Measurements from ENCODE around the gene SORBS2.
"Not testable (repeated sequence)": the region's sequence is repeated elsewhere in the genome, so short reads cannot be mapped to it uniquely, and the experiment has no call there.

The SORBS2 gene

GRCh38 chr4:185709802-185710486 lies 102.0 kb downstream of the SORBS2 start:
- Mint-ChIP-seq H3K27ac (no peak overlapping the region), H3K27me3 (peaks cover 27% of the 10 kb centered on the region), H3K9me3 (no peaks in the 10 kb centered on the region), H3K4me1 (no peaks in the 10 kb centered on the region), H3K4me3 (no peak overlapping the region)
- DNase-seq = no peak
- ATAC-seq = no peak

DNA sequence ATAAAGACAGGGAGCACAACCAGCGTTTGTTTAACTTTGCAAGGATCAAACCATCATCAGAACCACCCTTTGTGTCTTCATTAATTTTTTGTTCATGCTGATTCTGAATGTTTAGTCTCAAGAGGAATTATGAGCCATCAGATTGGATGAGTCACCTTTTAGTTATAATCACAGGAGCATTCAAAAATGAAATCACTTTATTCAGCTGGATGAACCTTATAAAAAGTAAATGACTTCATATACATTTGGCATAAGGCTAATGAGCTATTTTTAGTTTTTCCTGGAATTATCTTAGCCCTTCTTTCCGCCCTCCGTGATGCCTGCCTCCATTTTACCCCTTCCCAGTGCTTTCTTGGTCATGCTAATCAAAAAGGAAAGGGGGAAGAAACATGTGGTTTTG lies 103.6 kb downstream of the SORBS2 start:
- Mint-ChIP-seq H3K27me3 (peaks cover 17% of the 10 kb centered on the region), H3K4me3 (no peak overlapping the region), H3K9me3 (no peaks in the 10 kb centered on the region), H3K4me1 (no peaks in the 10 kb centered on the region), H3K27ac (no peak overlapping the region)
- DNase-seq = no peak
- ATAC-seq = no peak

DNA sequence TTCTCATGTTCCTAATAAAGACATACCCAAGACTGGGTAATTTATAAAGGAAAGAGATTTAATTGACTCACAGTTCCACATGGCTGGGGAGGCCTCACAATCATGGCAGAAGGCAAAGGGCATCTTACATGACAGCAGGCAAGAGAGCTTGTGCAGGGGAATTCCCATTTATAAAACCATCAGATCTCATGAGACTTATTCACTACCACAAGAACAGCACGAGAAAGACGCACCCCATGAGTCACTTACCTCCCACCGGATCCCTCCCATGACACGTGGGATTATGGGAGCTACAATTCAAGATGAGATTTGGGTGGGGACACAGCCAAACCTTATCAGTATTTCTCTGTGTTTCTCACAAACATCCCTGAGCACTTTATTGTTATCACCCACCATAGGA lies 104.4 kb downstream of the SORBS2 start:
- not testable (repeated sequence) for ATAC-seq, H3K27me3 Mint-ChIP-seq, H3K9me3 Mint-ChIP-seq, H3K27ac Mint-ChIP-seq, H3K4me1 Mint-ChIP-seq, DNase-seq, H3K4me3 Mint-ChIP-seq

- DNase-seq = no peak
- Mint-ChIP-seq H3K27ac (no peak overlapping the region), H3K27me3 (no peaks in the 10 kb centered on the region), H3K9me3 (no peaks in the 10 kb centered on the region), H3K4me1 (no peaks in the 10 kb centered on the region), H3K4me3 (no peak overlapping the region)
- ATAC-seq = no peak
Observed at GRCh38 chr4:185702147-185702663, 109.8 kb downstream of the SORBS2 start.

DNA sequence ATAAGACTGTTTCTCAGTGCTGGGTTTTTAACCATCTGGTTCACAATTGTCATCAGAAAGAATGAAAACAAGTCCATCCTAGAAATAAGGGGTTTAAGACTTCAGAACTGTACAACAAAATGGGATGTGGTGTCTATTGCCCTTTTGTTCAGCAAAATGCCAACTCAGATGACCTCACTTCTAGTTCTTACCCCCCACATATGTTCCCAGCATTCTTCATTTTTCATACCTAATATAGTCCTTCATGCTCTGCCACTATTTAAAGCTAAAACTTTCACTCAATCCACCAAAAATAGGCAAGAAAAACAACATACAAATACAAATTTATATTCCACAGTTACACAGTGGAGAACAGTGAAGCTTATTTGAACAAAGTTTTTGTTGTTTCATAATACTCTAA lies 111.4 kb downstream of the SORBS2 start:
- H3K4me3 Mint-ChIP-seq = no peak overlapping the region
- DNase-seq (no peak), ATAC-seq (no peak)
- H3K27ac Mint-ChIP-seq = no peak overlapping the region
- no peaks in the 10 kb centered on the region for H3K27me3 Mint-ChIP-seq
- no peaks in the 10 kb centered on the region for H3K4me1 Mint-ChIP-seq
- H3K9me3 Mint-ChIP-seq = no peaks in the 10 kb centered on the region

DNA sequence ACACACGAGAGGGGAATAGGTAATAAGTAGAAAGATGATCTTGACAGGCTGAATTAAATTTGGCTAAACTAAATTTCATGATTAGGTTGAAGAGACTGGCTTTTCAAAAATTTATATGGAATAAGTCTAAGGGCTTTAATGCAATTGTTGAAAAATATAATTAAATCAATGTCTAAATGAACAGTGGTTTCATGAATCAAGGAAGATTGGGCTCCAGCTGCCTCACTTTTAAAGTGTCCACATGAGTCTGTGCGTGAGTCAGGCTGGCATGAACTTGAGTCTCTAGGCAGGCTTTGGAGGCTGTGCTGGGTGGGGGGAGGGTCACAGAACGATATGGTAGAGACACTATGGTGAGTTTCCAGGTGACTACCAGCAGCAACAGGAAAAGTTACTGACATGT lies 111.9 kb downstream of the SORBS2 start:
- Mint-ChIP-seq H3K4me1 (no peaks in the 10 kb centered on the region), H3K27me3 (no peaks in the 10 kb centered on the region), H3K9me3 (no peaks in the 10 kb centered on the region), H3K27ac (no peak overlapping the region), H3K4me3 (no peak overlapping the region)
- ATAC-seq = no peak
- DNase-seq = no peak

GRCh38 chr4:185697488-185697887 lies 114.5 kb downstream of the SORBS2 start:
- Mint-ChIP-seq H3K27me3 (no peaks in the 10 kb centered on the region), H3K4me1 (no peaks in the 10 kb centered on the region), H3K4me3 (no peak overlapping the region), H3K9me3 (no peaks in the 10 kb centered on the region), H3K27ac (no peak overlapping the region)
- ATAC-seq (no peak), DNase-seq (no peak)

DNA sequence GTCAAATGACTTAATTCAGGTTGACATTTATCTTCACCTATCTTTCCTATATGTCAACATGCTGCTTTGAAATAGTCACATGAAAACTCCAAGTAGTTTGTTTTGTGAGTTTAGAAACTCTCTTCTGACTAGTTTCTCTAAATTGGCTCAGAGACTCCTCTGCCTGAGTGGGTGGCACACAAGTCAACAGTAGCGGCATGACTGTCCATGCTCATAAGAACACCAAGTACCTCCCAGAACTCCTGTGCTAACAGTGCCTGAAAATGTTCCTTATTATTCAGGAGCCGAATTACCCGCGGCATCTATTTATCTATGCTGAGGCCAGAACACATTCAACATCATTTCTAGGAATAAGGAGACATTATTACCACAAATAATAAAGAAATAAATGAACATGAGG lies 116.3 kb downstream of the SORBS2 start:
- Mint-ChIP-seq H3K27ac (no peak overlapping the region), H3K4me1 (no peaks in the 10 kb centered on the region), H3K4me3 (no peak overlapping the region), H3K27me3 (no peaks in the 10 kb centered on the region), H3K9me3 (no peaks in the 10 kb centered on the region)
- DNase-seq (no peak), ATAC-seq (no peak)

GRCh38 chr4:185693548-185694215 lies 118.3 kb downstream of the SORBS2 start:
- no peak for DNase-seq
- ATAC-seq = no peak
- H3K27me3 Mint-ChIP-seq = no peaks in the 10 kb centered on the region
- no peak overlapping the region for H3K4me3 Mint-ChIP-seq
- no peaks in the 10 kb centered on the region for H3K9me3 Mint-ChIP-seq
- H3K4me1 Mint-ChIP-seq = no peaks in the 10 kb centered on the region
- H3K27ac Mint-ChIP-seq = no peak overlapping the region

DNA sequence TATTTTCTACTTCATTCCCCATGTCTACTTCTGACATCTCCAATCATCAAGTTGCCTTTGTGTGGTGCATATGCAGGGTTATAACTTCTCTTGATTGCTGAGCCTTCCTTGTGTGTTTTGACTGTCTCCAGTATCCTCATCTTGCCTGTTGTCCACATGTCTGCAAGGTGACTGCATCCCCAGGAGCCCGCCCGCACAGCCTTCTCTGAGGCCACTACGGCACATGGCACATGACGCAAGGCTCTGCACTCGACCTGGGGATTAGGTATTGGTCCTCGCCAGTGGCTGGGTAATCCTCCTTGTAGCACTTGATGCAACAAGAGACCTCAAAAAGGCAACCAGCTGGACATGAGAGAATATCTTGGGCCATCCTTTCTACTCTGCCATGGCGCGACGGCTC lies 122.6 kb downstream of the SORBS2 start:
- H3K27ac Mint-ChIP-seq = peak overlapping the region in 1 of 2 donors; percentile 79
- DNase-seq = no peak
- no peak for ATAC-seq
- no peaks in the 10 kb centered on the region for H3K27me3 Mint-ChIP-seq
- no peaks in the 10 kb centered on the region for H3K9me3 Mint-ChIP-seq
- H3K4me3 Mint-ChIP-seq = no peak overlapping the region
- no peaks in the 10 kb centered on the region for H3K4me1 Mint-ChIP-seq

DNA sequence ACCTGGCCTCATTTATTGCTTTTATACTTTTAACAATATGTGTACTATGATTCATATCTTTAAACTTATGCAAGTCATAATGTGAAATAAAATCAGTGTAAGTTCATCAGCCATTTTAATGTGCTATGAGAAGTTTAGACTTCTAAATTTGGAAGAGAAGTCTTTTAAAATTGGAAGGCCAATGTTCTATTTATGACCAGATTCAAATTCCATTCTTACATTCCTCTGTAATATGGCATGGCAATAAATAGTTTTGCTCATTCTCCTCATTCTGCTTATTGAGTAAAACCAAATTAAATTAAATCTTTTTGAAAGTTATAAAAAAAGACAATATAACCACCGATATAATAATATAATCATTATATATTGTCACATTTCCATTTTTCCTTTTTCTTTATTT lies 126.2 kb downstream of the SORBS2 start:
- Mint-ChIP-seq H3K27ac (no peak overlapping the region), H3K4me3 (no peak overlapping the region), H3K27me3 (peaks cover 1% of the 10 kb centered on the region), H3K4me1 (no peaks in the 10 kb centered on the region), H3K9me3 (no peaks in the 10 kb centered on the region)
- no peak for ATAC-seq
- no peak for DNase-seq

GRCh38 chr4:185683896-185684295 lies 128.1 kb downstream of the SORBS2 start:
- no peaks in the 10 kb centered on the region for H3K4me1 Mint-ChIP-seq
- no peak overlapping the region for H3K4me3 Mint-ChIP-seq
- ATAC-seq = no peak
- H3K27ac Mint-ChIP-seq = no peak overlapping the region
- H3K9me3 Mint-ChIP-seq = no peaks in the 10 kb centered on the region
- H3K27me3 Mint-ChIP-seq = peaks cover 9% of the 10 kb centered on the region
- DNase-seq = no peak

DNA sequence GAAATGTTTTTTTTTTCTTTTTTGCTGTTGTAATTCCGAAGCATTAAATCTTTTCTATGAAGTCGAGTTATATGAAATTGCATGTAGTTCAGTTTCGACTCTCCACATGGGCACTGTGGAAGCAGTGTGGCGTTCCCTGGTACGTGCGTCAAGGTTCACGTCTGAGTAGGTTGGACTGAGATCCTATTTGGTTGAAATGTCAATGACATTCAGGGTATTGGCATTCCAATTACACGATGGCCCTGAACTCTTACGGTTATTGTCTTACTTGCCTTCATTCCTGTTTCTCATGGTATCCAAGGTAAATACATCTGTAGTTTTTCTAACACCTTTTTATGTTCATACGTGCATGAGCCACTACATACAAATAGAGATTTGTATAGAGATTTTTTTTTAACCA lies 128.8 kb downstream of the SORBS2 start:
- no peaks in the 10 kb centered on the region for H3K4me1 Mint-ChIP-seq
- no peak for DNase-seq
- H3K9me3 Mint-ChIP-seq = no peaks in the 10 kb centered on the region
- ATAC-seq = no peak
- H3K4me3 Mint-ChIP-seq = no peak overlapping the region
- H3K27ac Mint-ChIP-seq = no peak overlapping the region
- peaks cover 9% of the 10 kb centered on the region for H3K27me3 Mint-ChIP-seq

DNA sequence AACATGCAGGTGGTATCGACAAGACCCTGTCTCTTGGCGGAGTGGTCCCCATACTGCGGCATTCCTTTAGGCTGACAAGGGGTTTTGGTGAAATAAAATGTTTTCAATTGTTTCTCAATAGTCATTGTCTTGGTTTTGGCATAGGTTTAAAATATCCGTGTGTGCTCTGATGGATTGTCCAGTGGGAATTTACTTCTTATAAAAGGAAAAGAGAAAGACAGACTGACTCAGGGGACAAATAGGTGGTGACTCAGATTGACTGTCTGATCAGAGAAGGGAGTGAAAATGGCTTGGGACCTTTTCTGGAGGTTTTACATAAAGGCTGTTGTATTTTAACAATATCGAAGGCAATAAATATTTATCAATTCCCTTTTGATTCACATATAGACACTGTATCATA lies 129.8 kb downstream of the SORBS2 start:
- no peaks in the 10 kb centered on the region for H3K9me3 Mint-ChIP-seq
- DNase-seq (no peak), ATAC-seq (no peak)
- H3K27ac Mint-ChIP-seq = no peak overlapping the region
- H3K4me3 Mint-ChIP-seq = no peak overlapping the region
- H3K27me3 Mint-ChIP-seq = peaks cover 9% of the 10 kb centered on the region
- no peaks in the 10 kb centered on the region for H3K4me1 Mint-ChIP-seq

- Mint-ChIP-seq H3K27me3 (peaks cover 9% of the 10 kb centered on the region), H3K4me1 (no peaks in the 10 kb centered on the region), H3K4me3 (no peak overlapping the region), H3K27ac (no peak overlapping the region), H3K9me3 (no peaks in the 10 kb centered on the region)
- no peak for DNase-seq
- no peak for ATAC-seq
Observed at GRCh38 chr4:185681604-185682003, 130.4 kb downstream of the SORBS2 start.

DNA sequence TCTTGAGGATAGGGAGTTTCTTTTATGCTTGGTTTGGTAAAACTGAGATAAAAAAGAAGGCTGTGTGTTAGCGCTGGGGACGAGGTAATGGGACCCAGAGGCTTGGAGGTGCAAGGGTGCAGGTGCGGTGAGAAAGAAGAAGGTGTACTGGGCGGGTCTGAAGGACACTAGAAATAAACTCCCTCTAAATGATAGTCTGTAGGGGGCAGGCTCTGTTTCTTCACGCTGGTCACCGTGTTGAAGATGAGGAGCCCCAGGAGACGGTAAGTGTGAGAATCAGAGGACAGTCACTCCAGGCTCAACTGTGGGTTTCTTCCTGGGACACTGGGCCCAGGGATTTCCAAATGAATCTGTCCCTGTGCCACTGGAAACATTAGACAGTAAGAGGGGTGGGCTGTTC lies 131.4 kb downstream of the SORBS2 start:
- Mint-ChIP-seq H3K4me1 (no peaks in the 10 kb centered on the region), H3K4me3 (no peak overlapping the region), H3K27me3 (peaks cover 9% of the 10 kb centered on the region), H3K27ac (no peak overlapping the region), H3K9me3 (no peaks in the 10 kb centered on the region)
- ATAC-seq (no peak), DNase-seq (no peak)

GRCh38 chr4:185679523-185679922 lies 132.5 kb downstream of the SORBS2 start:
- no peak for DNase-seq
- no peak for ATAC-seq
- no peak overlapping the region for H3K27ac Mint-ChIP-seq
- H3K4me3 Mint-ChIP-seq = no peak overlapping the region
- H3K9me3 Mint-ChIP-seq = peaks cover 0 to 4% of the 10 kb centered on the region in 2 donors
- H3K4me1 Mint-ChIP-seq = no peaks in the 10 kb centered on the region
- peaks cover 9% of the 10 kb centered on the region for H3K27me3 Mint-ChIP-seq
